ENCODE results near the gene ZNF665.
"Not testable (repeated sequence)": the region's sequence is repeated elsewhere in the genome, so short reads cannot be mapped to it uniquely, and the experiment has no call there.

Gene ZNF665

GRCh38 chr19:53192771-53193534 is at the start of gene ZNF665:
Gene ZNF665, minus strand, starts transcription at chr19:53193358. Its CDS starts 10,460 bp downstream, at chr19:53182898.
- peak; percentile 87 for DNase-seq

GRCh38 chr19:53237114-53237777 is 44.1 kb upstream of the ZNF665 start:
- no peak for DNase-seq

GRCh38 chr19:53224606-53225005 is 31.4 kb upstream of the ZNF665 start:
- no peak for DNase-seq

- DNase-seq: not testable (repeated sequence)
These were observed 29.6 kb upstream of the ZNF665 start for GRCh38 chr19:53222716-53223115.

- no peak for DNase-seq
These were observed 19.7 kb upstream of the ZNF665 start for GRCh38 chr19:53212703-53213320.

- not testable (repeated sequence) for DNase-seq
These were observed 18.4 kb upstream of the ZNF665 start for GRCh38 chr19:53211554-53211953.

- DNase-seq: peak; percentile 90
These were observed 3.7 kb upstream of the ZNF665 start for GRCh38 chr19:53196777-53197396.

- DNase-seq: peak; percentile 71
These were observed 2.2 kb upstream of the ZNF665 start for GRCh38 chr19:53195265-53195903.

- DNase-seq: no peak
These were observed 521 bp upstream of the ZNF665 start for GRCh38 chr19:53193535-53194222.

GRCh38 chr19:53190253-53190652 is 2.9 kb downstream of the ZNF665 start:
- DNase-seq: no peak

GRCh38 chr19:53189691-53190198 is 3.4 kb downstream of the ZNF665 start:
- not testable (repeated sequence) for DNase-seq

GRCh38 chr19:53185155-53185882 is 7.8 kb downstream of the ZNF665 start:
- DNase-seq: not testable (repeated sequence)

GRCh38 chr19:53183146-53183764 is 9.9 kb downstream of the ZNF665 start:
- peak; percentile 62 for DNase-seq

- DNase-seq: peak; percentile 52
These were observed 11.0 kb downstream of the ZNF665 start for GRCh38 chr19:53182202-53182601.

GRCh38 chr19:53177986-53178385 is 15.2 kb downstream of the ZNF665 start:
- DNase-seq: no peak

- DNase-seq: no peak
These were observed 20.3 kb downstream of the ZNF665 start for GRCh38 chr19:53172889-53173288.

- DNase-seq: no peak
These were observed 27.5 kb downstream of the ZNF665 start for GRCh38 chr19:53165691-53166091.

GRCh38 chr19:53161123-53161522 is 32.0 kb downstream of the ZNF665 start:
- no peak for DNase-seq

GRCh38 chr19:53160350-53160749 is 32.8 kb downstream of the ZNF665 start:
- DNase-seq: no peak

GRCh38 chr19:53158119-53158656 is 35.0 kb downstream of the ZNF665 start:
- DNase-seq: peak; percentile 47

- no peak for DNase-seq
These were observed 35.5 kb downstream of the ZNF665 start for GRCh38 chr19:53157626-53158025.
